B cell (primary cell): Measurements from ENCODE around the gene MFN1. TPM values are rescaled to one million over a fixed set of nuclear protein-coding genes. Genes with fewer than 3 reads are reported as not detected.

Source experiments
- ATAC-seq: fragments of 200-7000 bp; cut with Tn5 transposase; one replicate; pipeline ENCODE4 v1.10.0; 2021; ENCODE audit warnings: low read depth, mild to moderate bottlenecking, moderate number of reproducible peaks, moderate library complexity
- CTCF ChIA-PET: fragments of 350-600 bp; sonication (Branson Sonifier 250); formaldehyde crosslinking; loops from one replicate; lab custom pipeline; 2021; ENCODE audit warnings: antibody characterized with exemption, inconsistent platforms; lab: Charles Lee
- POLR2A ChIA-PET: fragments of 350-600 bp; sonication (Branson Sonifier 250); formaldehyde crosslinking; loops from one replicate; lab custom pipeline; 2021; ENCODE audit warnings: antibody characterized with exemption; lab: Charles Lee
- DNase-seq: peaks from one replicate; pipeline ENCODE4 v3.0.0; 2013
- H2AFZ ChIP-seq: 2 replicates; pipeline ENCODE4 v1.6.1; 2012; ENCODE audit warnings: mild to moderate bottlenecking, low read depth, low read length; ENCODE audit not compliant: insufficient read depth, poor library complexity, severe bottlenecking
- H3K27ac ChIP-seq, 2 donors: 1 replicate in 1 of 2; 2 replicates in 1 of 2; pipeline ENCODE4 v1.5.1; 2012 to 2013; ENCODE audit warnings: low read length in 2 of 2, mild to moderate bottlenecking in 2 of 2, moderate library complexity in 1 of 2
- H3K27me3 ChIP-seq, 4 experiments: fragments of 200-600 bp in 1 of 4; sonication (generic) in 1 of 4; replicated peaks in 1 of 4; 1 replicate in 2 of 4; 2 replicates in 2 of 4; pipeline versions ENCODE4 v1.6.1 to v1.7.0; 2013 to 2016; ENCODE audit warnings: low read length in 3 of 4, mild to moderate bottlenecking in 2 of 4, mixed read lengths in 1 of 4, moderate library complexity in 1 of 4; ENCODE audit not compliant: insufficient read depth in 4 of 4, control insufficient read depth in 3 of 4; ENCODE audit errors: control extremely low read depth in 1 of 4
- H3K36me3 ChIP-seq, 2 experiments: replicated peaks in 1 of 2; 1 replicate in 1 of 2; 2 replicates in 1 of 2; pipeline versions ENCODE4 v1.6.1 to v1.7.1; 2013; ENCODE audit warnings: low read length in 1 of 2; ENCODE audit not compliant: insufficient read depth in 2 of 2, control insufficient read depth in 1 of 2; ENCODE audit errors: control extremely low read depth in 1 of 2, extremely low read depth in 1 of 2
- H3K4me1 ChIP-seq, 2 donors: fragments of 200-600 bp in 1 of 2; sonication (generic) in 1 of 2; 1 replicate in 1 of 2; 2 replicates in 1 of 2; pipeline versions ENCODE4 v1.5.1 to v1.6.1; 2013 to 2017; ENCODE audit warnings: low read length in 2 of 2; ENCODE audit not compliant: control insufficient read depth in 2 of 2, insufficient read depth in 2 of 2
- H3K4me2 ChIP-seq: replicated peaks from 2 replicates; pipeline ENCODE3; 2012; ENCODE audit warnings: mild to moderate bottlenecking, low read depth, low read length; ENCODE audit not compliant: poor library complexity, severe bottlenecking
- H3K4me3 ChIP-seq, 5 experiments: fragments of 200-600 bp in 1 of 5; sonication (generic) in 1 of 5; 1 replicate in 3 of 5; 2 replicates in 2 of 5; pipeline versions ENCODE4 v1.5.1 to v1.7.0; 2011 to 2016; ENCODE audit warnings: low read length in 4 of 5, mild to moderate bottlenecking in 4 of 5, low read depth in 2 of 5, control low read depth in 1 of 5, moderate library complexity in 1 of 5; ENCODE audit not compliant: insufficient read depth in 1 of 5; ENCODE audit errors: control extremely low read depth in 1 of 5, extremely low read depth in 1 of 5
- H3K79me2 ChIP-seq: fragments of 200-600 bp; sonication (generic); one replicate; pipeline ENCODE4 v1.6.0; 2016; ENCODE audit warnings: low read length; ENCODE audit not compliant: control insufficient read depth, insufficient read depth
- H3K9ac ChIP-seq: fragments of 200-600 bp; sonication (generic); 2 replicates; pipeline ENCODE4 v1.6.1; 2017; ENCODE audit warnings: mild to moderate bottlenecking, low read length, moderate library complexity
- H3K9me3 ChIP-seq, 3 donors: one replicate each; pipeline versions ENCODE4 v1.6.1 to v1.7.1; 2013; ENCODE audit warnings: low read length in 2 of 3; ENCODE audit not compliant: control insufficient read depth in 2 of 3, insufficient read depth in 1 of 3; ENCODE audit errors: control extremely low read depth in 1 of 3
- H4K20me1 ChIP-seq: 2 replicates; pipeline ENCODE4 v1.6.0; 2012; ENCODE audit warnings: mild to moderate bottlenecking, low read length; ENCODE audit not compliant: insufficient read depth, control insufficient read depth, poor library complexity, severe bottlenecking
- H3K27ac Mint-ChIP-seq: one replicate; pipeline ENCODE4 v1.8.0; 2021; ENCODE audit warnings: mixed read lengths
- H3K27me3 Mint-ChIP-seq: one replicate; pipeline ENCODE4 v1.8.0; 2021; ENCODE audit warnings: mixed read lengths
- H3K4me1 Mint-ChIP-seq: one replicate; pipeline ENCODE4 v1.8.0; 2021; ENCODE audit warnings: mixed read lengths
- H3K4me3 Mint-ChIP-seq: one replicate; pipeline ENCODE4 v1.8.0; 2021; ENCODE audit warnings: mixed read lengths
- H3K9me3 Mint-ChIP-seq: one replicate; pipeline ENCODE4 v1.8.0; 2022; ENCODE audit warnings: mixed read lengths; ENCODE audit not compliant: insufficient read depth
- CTCF ChIP-seq: fragments of 200-600 bp; IDR thresholded peaks from one replicate; pipeline ENCODE4 v1.8.0; 2022; ENCODE audit warnings: antibody characterized with exemption, mild to moderate bottlenecking
- EZH2 ChIP-seq: IDR thresholded peaks from 2 replicates; pipeline ENCODE4 v1.6.1; 2012; ENCODE audit warnings: borderline replicate concordance, low read depth, mild to moderate bottlenecking, moderate library complexity, low read length; ENCODE audit not compliant: insufficient read depth, poor library complexity, severe bottlenecking
- WGBS: methylation state at CpG from one replicate; pipeline ENCODE4 v1.1.5; 2013; ENCODE audit warnings: missing lambda C conversion rate; ENCODE audit not compliant: insufficient coverage; 5-methylcytosine and 5-hydroxymethylcytosine counted together
- intact Hi-C: fragments of 100-400 bp; cut with micrococcal nuclease; formaldehyde crosslinking; loops from one replicate; pipeline ENCODE4 v1.10.0; 2022
- polyA plus RNA-seq: library from polyadenylated mRNA; depleted of rRNA; stranded (reverse); fragments of >200 nt; gene quantifications from 2 replicates; pipeline ENCODE4 v1.2.3, GENCODE V29; 2012
- total RNA-seq, 2 donors: library from RNA; stranded (reverse); fragments of 120-200 nt in 1 of 2; gene quantifications; 1 replicate in 1 of 2; 2 replicates in 1 of 2; pipeline versions ENCODE4 v1.2.3 to v1.2.4, GENCODE V29; 2013 to 2022

MFN1 gene
- total and polyA plus RNA-seq, 2 donors (not counting 1 experiment from before 2014, with no cell fraction given) = 26.0 to 108 TPM

- ATAC-seq (no peak), DNase-seq (no peak)
- Histone ChIP-seq H3K79me2 (no peaks in the 10 kb centered on the region), H3K4me3 (no peak overlapping the region), H3K36me3 (no peaks in the 10 kb centered on the region), H3K27me3 (no peaks in the 10 kb centered on the region), H3K9ac (no peak overlapping the region), H3K27ac (no peak overlapping the region), H4K20me1 (no peaks in the 10 kb centered on the region), H3K9me3 (no peaks in the 10 kb centered on the region), H3K4me2 (no peak overlapping the region), H2AFZ (no peak overlapping the region), H3K4me1 (no peaks in the 10 kb centered on the region)
- ChIA-PET POLR2A (no interaction called here), CTCF (no interaction called here)
- 89% methylated on average over 2 of the region's 5 CpGs for whole genome bisulfite sequencing
- no peaks in the 10 kb centered on the region for H3K4me1 Mint-ChIP-seq
- intact Hi-C loops = no loop called here
- no peak overlapping the region for H3K27ac Mint-ChIP-seq
- peaks cover 7% of the 10 kb centered on the region for H3K27me3 Mint-ChIP-seq
- TF ChIP-seq CTCF = no peak
- no peak for TF ChIP-seq EZH2
- no peak overlapping the region for H3K4me3 Mint-ChIP-seq
- H3K9me3 Mint-ChIP-seq = peaks cover 4% of the 10 kb centered on the region
Measured at GRCh38 chr3:179297971-179298725, 49.4 kb upstream of the MFN1 start.

DNA sequence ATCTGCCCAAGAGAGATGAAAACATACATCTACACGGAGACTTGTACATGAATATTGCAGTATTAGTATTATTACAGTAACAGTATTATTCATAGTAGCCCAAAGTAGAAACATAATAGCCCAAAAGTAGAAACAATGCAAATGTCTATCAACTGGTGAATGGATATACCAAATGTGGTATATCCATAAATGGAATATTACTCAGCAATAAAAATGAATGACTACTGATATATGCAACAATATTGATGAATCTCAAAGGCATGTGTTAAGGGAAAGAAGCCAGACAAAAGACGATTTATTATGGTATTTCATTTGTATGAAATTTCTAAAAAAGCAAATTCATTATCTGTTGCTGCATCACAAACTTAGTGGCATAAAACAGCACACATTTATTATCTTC, 48.2 kb upstream of the MFN1 start:
- Histone ChIP-seq H3K9ac (no peak overlapping the region), H3K79me2 (no peaks in the 10 kb centered on the region), H3K9me3 (no peaks in the 10 kb centered on the region), H2AFZ (no peak overlapping the region), H3K27me3 (no peaks in the 10 kb centered on the region), H3K27ac (no peak overlapping the region), H3K4me3 (no peak overlapping the region), H3K36me3 (no peaks in the 10 kb centered on the region), H3K4me2 (no peak overlapping the region), H4K20me1 (no peaks in the 10 kb centered on the region), H3K4me1 (no peaks in the 10 kb centered on the region)
- peaks cover 7% of the 10 kb centered on the region for H3K27me3 Mint-ChIP-seq
- no peak overlapping the region for H3K27ac Mint-ChIP-seq
- peaks cover 4% of the 10 kb centered on the region for H3K9me3 Mint-ChIP-seq
- TF ChIP-seq EZH2 (no peak), CTCF (no peak)
- ATAC-seq (no peak), DNase-seq (no peak)
- no CpG with 5 or more reads among the region's 2 CpGs for WGBS
- ChIA-PET POLR2A (no interaction called here), CTCF (no interaction called here)
- intact Hi-C loops = no loop called here
- H3K4me1 Mint-ChIP-seq = no peaks in the 10 kb centered on the region
- H3K4me3 Mint-ChIP-seq = no peak overlapping the region
